Karpas-422 (cell line): Measurements from ENCODE around the gene TIMP1. TPM values are rescaled to one million over a fixed set of nuclear protein-coding genes. Genes with fewer than 3 reads are reported as not detected.
"Not testable (repeated sequence)": the region's sequence is repeated elsewhere in the genome, so short reads cannot be mapped to it uniquely, and the experiment has no call there.

ENCODE experiments used
- DNase-seq: peaks from one replicate; pipeline ENCODE4 v3.0.0-alpha.2; 2015
- H2AFZ ChIP-seq: fragments of 200-600 bp; sonication (generic); 2 replicates; pipeline ENCODE4 v1.6.1; 2014; ENCODE audit warnings: antibody characterized with exemption, low read length, mixed read lengths
- H3K27ac ChIP-seq: fragments of 200-600 bp; sonication (generic); 2 replicates; pipeline ENCODE4 v1.5.1; 2014; ENCODE audit warnings: mild to moderate bottlenecking, low read length, moderate library complexity
- H3K27me3 ChIP-seq: fragments of 200-600 bp; sonication (generic); 2 replicates; pipeline ENCODE4 v1.6.1; 2014; ENCODE audit warnings: low read length, mixed read lengths
- H3K36me3 ChIP-seq: fragments of 200-600 bp; sonication (generic); 2 replicates; pipeline ENCODE4 v1.6.1; 2014; ENCODE audit warnings: low read length, mixed read lengths; ENCODE audit not compliant: insufficient read depth
- H3K4me1 ChIP-seq: fragments of 200-600 bp; sonication (generic); 2 replicates; pipeline ENCODE4 v1.6.1; 2014; ENCODE audit warnings: mild to moderate bottlenecking, low read length, mixed read lengths
- H3K4me2 ChIP-seq: fragments of 200-600 bp; sonication (generic); 2 replicates; pipeline ENCODE4 v1.6.1; 2014; ENCODE audit warnings: low read length, low read depth, mild to moderate bottlenecking; ENCODE audit not compliant: poor library complexity, severe bottlenecking
- H3K4me3 ChIP-seq: fragments of 200-600 bp; sonication (generic); 2 replicates; pipeline ENCODE4 v1.5.1; 2014; ENCODE audit warnings: mild to moderate bottlenecking, antibody characterized with exemption, low read length, mixed read lengths
- H3K79me2 ChIP-seq: fragments of 200-600 bp; sonication (generic); 2 replicates; pipeline ENCODE4 v1.6.1; 2014; ENCODE audit warnings: mild to moderate bottlenecking, low read length, mixed read lengths
- H3K9ac ChIP-seq: fragments of 200-600 bp; sonication (generic); 2 replicates; pipeline ENCODE4 v1.6.0; 2014; ENCODE audit warnings: low read length
- H3K9me2 ChIP-seq: fragments of 200-600 bp; sonication (generic), shearing (Covaris generic); replicated peaks from 2 replicates; pipeline ENCODE4 v1.6.0; 2014; ENCODE audit warnings: mild to moderate bottlenecking, low read length, moderate library complexity; ENCODE audit not compliant: insufficient read depth
- H3K9me3 ChIP-seq: fragments of 300-700, 200-600 bp; sonication (generic); 2 replicates; pipeline ENCODE4 v1.6.1; 2014; ENCODE audit warnings: low read length, mixed read lengths
- H4K20me1 ChIP-seq: fragments of 200-600 bp; sonication (generic); 2 replicates; pipeline ENCODE4 v1.6.1; 2014; ENCODE audit warnings: mild to moderate bottlenecking, antibody characterized with exemption, low read length, low read depth; ENCODE audit not compliant: insufficient read depth
- total RNA-seq: library from RNA; depleted of rRNA; stranded (reverse); fragments of >200 nt; shearing (Covaris generic); gene quantifications from 2 replicates; pipeline ENCODE4 v1.2.3, GENCODE V29; 2014; ENCODE audit warnings: low replicate concordance

The TIMP1 gene
- total RNA-seq, 1 experiment from 2014 or later, result 0.56 TPM

GRCh38 chrX:47597222-47597621 lies 15.0 kb downstream of the TIMP1 start:
- no peak overlapping the region for H3K9ac ChIP-seq
- H3K36me3 ChIP-seq, result no peaks in the 10 kb centered on the region
- peaks cover 8% of the 10 kb centered on the region; the same call in 1 of the 2 replicates for H3K9me3 ChIP-seq
- no peak for DNase-seq
- H3K27me3 ChIP-seq, result no peaks in the 10 kb centered on the region
- no peak overlapping the region for H3K4me3 ChIP-seq
- no peaks in the 10 kb centered on the region for H3K9me2 ChIP-seq
- no peak overlapping the region for H2AFZ ChIP-seq
- H3K4me1 ChIP-seq, result no peaks in the 10 kb centered on the region
- H3K4me2 ChIP-seq, result no peak overlapping the region
- no peaks in the 10 kb centered on the region for H4K20me1 ChIP-seq
- no peaks in the 10 kb centered on the region for H3K79me2 ChIP-seq
- H3K27ac ChIP-seq, result no peak overlapping the region

DNA sequence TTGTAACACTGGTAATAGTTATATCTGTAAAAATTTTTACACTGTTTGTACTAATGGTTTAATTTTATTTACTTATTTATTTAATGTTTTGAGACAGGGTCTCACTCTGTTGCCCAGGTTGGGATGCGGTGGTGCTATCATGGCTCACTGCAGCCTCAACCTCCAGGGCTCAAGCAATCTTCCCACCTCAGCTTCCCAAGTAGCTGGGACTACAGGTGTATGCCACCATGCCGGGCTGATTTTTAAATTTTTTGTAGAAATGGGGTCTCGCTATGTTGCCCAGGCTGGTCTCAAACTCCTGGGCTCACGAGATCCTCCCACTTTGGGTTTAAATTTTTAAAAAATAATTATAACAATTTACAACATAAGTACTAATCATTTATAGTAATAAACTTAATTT lies 20.9 kb downstream of the TIMP1 start:
- H3K9me3 ChIP-seq, H3K27me3 ChIP-seq, H3K36me3 ChIP-seq, H3K4me2 ChIP-seq, H3K4me3 ChIP-seq, DNase-seq, H3K9me2 ChIP-seq, H3K27ac ChIP-seq, H3K9ac ChIP-seq, H3K4me1 ChIP-seq, H3K79me2 ChIP-seq, H4K20me1 ChIP-seq, H2AFZ ChIP-seq: not testable (repeated sequence)

- no peak overlapping the region for H3K27ac ChIP-seq
- no peak overlapping the region for H2AFZ ChIP-seq
- H3K9ac ChIP-seq, result no peak overlapping the region
- H3K4me1 ChIP-seq, result no peaks in the 10 kb centered on the region
- H3K79me2 ChIP-seq, result no peaks in the 10 kb centered on the region
- no peak overlapping the region for H3K4me3 ChIP-seq
- H3K9me2 ChIP-seq, result no peaks in the 10 kb centered on the region
- no peak overlapping the region for H3K4me2 ChIP-seq
- no peak for DNase-seq
- no peaks in the 10 kb centered on the region for H3K27me3 ChIP-seq
- H3K36me3 ChIP-seq, result no peaks in the 10 kb centered on the region
- no peaks in the 10 kb centered on the region for H3K9me3 ChIP-seq
- no peaks in the 10 kb centered on the region for H4K20me1 ChIP-seq
Measured at GRCh38 chrX:47605024-47605423, 22.8 kb downstream of the TIMP1 start.

GRCh38 chrX:47607091-47607490 lies 24.9 kb downstream of the TIMP1 start:
- Histone ChIP-seq H3K27me3 (no peaks in the 10 kb centered on the region), H2AFZ (no peak overlapping the region), H3K9me3 (no peaks in the 10 kb centered on the region), H3K4me2 (no peak overlapping the region), H3K9me2 (no peaks in the 10 kb centered on the region), H3K4me1 (no peaks in the 10 kb centered on the region), H3K79me2 (no peaks in the 10 kb centered on the region), H3K9ac (no peak overlapping the region), H3K36me3 (no peaks in the 10 kb centered on the region), H3K4me3 (no peak overlapping the region), H4K20me1 (no peaks in the 10 kb centered on the region), H3K27ac (no peak overlapping the region)
- no peak for DNase-seq

DNA sequence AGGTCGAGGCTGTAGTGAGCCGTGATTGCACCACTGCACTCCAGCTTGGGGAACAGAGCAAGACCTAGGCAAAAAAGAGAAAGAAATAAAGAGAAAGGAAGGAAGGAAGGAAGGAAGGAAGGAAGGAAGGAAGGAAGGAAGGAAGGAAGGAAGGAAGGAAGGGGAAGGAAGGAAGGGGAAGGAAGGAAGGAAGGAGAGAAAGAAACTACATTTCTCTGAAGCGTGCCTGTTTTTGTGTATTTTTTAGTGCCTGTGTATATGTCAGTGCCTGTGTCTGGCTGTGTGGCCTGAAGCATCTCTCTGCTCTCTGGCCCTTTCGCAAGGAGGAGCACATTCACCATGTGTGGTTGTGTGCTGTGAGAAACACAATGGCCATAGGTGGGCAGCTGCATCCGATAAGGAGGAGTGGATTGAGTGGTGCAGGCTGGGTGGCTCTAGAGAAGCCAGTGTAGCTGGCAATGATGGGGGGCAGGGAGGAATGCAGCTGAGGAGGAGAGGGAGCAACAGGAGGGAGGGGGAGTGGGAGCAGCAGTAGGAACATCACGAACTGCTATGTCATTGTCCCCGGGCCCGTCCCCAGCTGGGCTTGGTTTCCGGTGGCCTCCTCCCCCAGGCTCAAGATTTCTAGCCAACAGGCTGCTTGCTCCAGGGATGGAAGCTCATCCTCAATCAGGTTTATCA lies 26.0 kb downstream of the TIMP1 start:
- Histone ChIP-seq H3K4me2 (no peak overlapping the region), H3K9me2 (no peaks in the 10 kb centered on the region), H3K27ac (no peak overlapping the region), H4K20me1 (no peaks in the 10 kb centered on the region), H2AFZ (no peak overlapping the region), H3K79me2 (no peaks in the 10 kb centered on the region), H3K4me1 (no peaks in the 10 kb centered on the region), H3K4me3 (no peak overlapping the region), H3K36me3 (no peaks in the 10 kb centered on the region), H3K27me3 (no peaks in the 10 kb centered on the region), H3K9me3 (no peaks in the 10 kb centered on the region), H3K9ac (no peak overlapping the region)
- DNase-seq, result no peak

DNA sequence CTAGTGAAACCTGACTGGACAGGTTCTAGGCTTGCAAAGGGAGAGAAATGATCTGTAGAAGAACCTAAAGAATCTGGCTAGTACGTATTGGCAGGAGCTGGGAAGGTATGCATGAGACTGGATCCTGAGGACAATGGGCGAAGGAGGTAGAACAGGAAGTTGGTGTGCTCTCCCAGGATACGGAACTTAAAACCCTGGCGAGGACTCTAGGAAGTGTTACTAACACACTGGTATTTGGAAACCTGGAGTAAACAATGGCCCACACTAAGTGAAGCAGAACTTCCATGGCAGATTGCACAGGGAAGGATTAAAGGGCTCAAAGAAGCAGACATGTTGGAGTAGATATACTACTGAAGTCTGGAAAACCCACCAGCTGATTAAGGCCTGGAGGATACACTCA lies 28.3 kb downstream of the TIMP1 start:
- Histone ChIP-seq H3K27me3 (no peaks in the 10 kb centered on the region), H3K4me1 (no peaks in the 10 kb centered on the region), H4K20me1 (no peaks in the 10 kb centered on the region), H3K79me2 (no peaks in the 10 kb centered on the region), H3K36me3 (no peaks in the 10 kb centered on the region), H3K4me3 (no peak overlapping the region), H3K9ac (no peak overlapping the region), H3K4me2 (no peak overlapping the region), H3K27ac (no peak overlapping the region), H3K9me3 (no peaks in the 10 kb centered on the region), H3K9me2 (no peaks in the 10 kb centered on the region), H2AFZ (no peak overlapping the region)
- no peak for DNase-seq

- H4K20me1 ChIP-seq, result no peaks in the 10 kb centered on the region
- H3K36me3 ChIP-seq, result no peaks in the 10 kb centered on the region
- H2AFZ ChIP-seq, result no peak overlapping the region
- no peaks in the 10 kb centered on the region for H3K9me2 ChIP-seq
- H3K4me2 ChIP-seq, result no peak overlapping the region
- H3K4me1 ChIP-seq, result no peaks in the 10 kb centered on the region
- H3K27me3 ChIP-seq, result no peaks in the 10 kb centered on the region
- no peak overlapping the region for H3K9ac ChIP-seq
- no peak for DNase-seq
- no peaks in the 10 kb centered on the region for H3K79me2 ChIP-seq
- H3K9me3 ChIP-seq, result no peaks in the 10 kb centered on the region
- no peak overlapping the region for H3K27ac ChIP-seq
- no peak overlapping the region for H3K4me3 ChIP-seq
Measured at GRCh38 chrX:47611489-47611888, 29.3 kb downstream of the TIMP1 start.

DNA sequence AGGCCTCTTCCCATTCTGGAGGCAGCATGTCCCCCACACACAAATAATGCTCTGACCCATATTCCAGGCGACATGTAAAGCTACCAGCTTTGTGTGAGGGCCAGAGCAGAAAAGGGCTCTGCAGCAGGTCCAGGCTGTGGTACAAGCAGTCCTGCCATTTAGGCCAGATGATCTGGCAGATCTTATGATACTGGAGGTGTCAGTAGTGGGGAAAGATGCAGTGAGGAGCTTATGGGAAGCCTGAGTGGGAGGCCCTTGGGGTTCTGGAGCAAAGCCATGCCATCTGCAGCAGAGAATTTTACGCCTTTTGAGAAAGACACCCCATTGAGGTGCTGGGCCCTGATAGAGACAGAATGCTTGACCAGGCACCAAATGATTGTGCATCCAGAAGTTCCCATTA lies 29.7 kb downstream of the TIMP1 start:
- no peaks in the 10 kb centered on the region for H3K79me2 ChIP-seq
- DNase-seq, result no peak

GRCh38 chrX:47612418-47612817 lies 30.2 kb downstream of the TIMP1 start:
- no peaks in the 10 kb centered on the region for H3K36me3 ChIP-seq
- H4K20me1 ChIP-seq, result no peaks in the 10 kb centered on the region
- DNase-seq, result no peak
- H3K27ac ChIP-seq, result no peak overlapping the region
- H3K4me1 ChIP-seq, result no peaks in the 10 kb centered on the region
- no peaks in the 10 kb centered on the region for H3K9me3 ChIP-seq
- H3K4me3 ChIP-seq, result no peak overlapping the region
- H3K9ac ChIP-seq, result no peak overlapping the region
- no peak overlapping the region for H2AFZ ChIP-seq
- no peaks in the 10 kb centered on the region for H3K9me2 ChIP-seq
- no peaks in the 10 kb centered on the region for H3K79me2 ChIP-seq
- H3K4me2 ChIP-seq, result no peak overlapping the region
- no peaks in the 10 kb centered on the region for H3K27me3 ChIP-seq

More for the DNA sequence above, 29.7 kb downstream of the TIMP1 start:
- no peak overlapping the region for H2AFZ ChIP-seq
- no peaks in the 10 kb centered on the region for H4K20me1 ChIP-seq
- no peaks in the 10 kb centered on the region for H3K9me3 ChIP-seq
- no peaks in the 10 kb centered on the region for H3K4me1 ChIP-seq
- no peaks in the 10 kb centered on the region for H3K36me3 ChIP-seq
- H3K27me3 ChIP-seq, result no peaks in the 10 kb centered on the region
- no peak overlapping the region for H3K9ac ChIP-seq
- H3K4me3 ChIP-seq, result no peak overlapping the region
- no peak overlapping the region for H3K27ac ChIP-seq
- no peak overlapping the region for H3K4me2 ChIP-seq
- no peaks in the 10 kb centered on the region for H3K9me2 ChIP-seq
